ENCODE data around the gene DCAF5. TPM values are rescaled to one million over a fixed set of nuclear protein-coding genes. Genes with fewer than 3 reads are reported as not detected.

DCAF5 gene
- total and polyA plus RNA-seq, 4 experiments from 2014 or later: 54.4 to 75.7 (median 71.4) TPM

DNA sequence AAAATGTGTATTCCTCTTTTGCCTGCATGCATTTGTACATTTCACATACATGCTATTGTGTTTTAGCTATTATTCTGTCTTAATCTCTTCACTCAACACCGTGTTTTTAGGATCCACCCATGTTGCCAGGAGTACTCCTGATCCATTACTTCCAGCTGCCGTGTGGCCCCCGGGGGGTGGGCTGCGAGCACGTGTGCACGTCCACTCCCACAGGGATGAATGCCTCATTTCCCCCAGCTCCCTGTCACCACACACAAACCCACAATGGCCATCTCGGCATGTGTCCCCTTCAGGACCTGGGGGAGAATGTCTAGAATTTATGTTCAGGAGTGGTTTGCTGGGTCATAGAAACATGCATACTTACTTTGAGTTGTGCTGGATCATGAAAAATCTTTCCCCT is 111.1 kb downstream of the DCAF5 start:
- Histone ChIP-seq H3K27me3 (ENCODE audit: insufficient read depth, low read length) (no peaks in the 10 kb centered on the region), H3K9me3 (ENCODE audit: control insufficient read depth in 1 of 2, low read length in 2 of 2) (no peaks in the 10 kb centered on the region), H3K27ac (ENCODE audit: low read depth, low read length) (no peak overlapping the region), H3K36me3 (ENCODE audit: insufficient read depth, low read length) (no peaks in the 10 kb centered on the region), H3K4me1 (ENCODE audit: insufficient read depth, low read length) (no peaks in the 10 kb centered on the region), H3K4me3 (ENCODE audit: low read length in 2 of 2) (no peak overlapping the region)
- CTCF ChIA-PET (ENCODE audit: partially characterized antibody): no interaction called here
- Mint-ChIP-seq H3K9me3 (no peaks in the 10 kb centered on the region), H3K27ac (no peak overlapping the region), H3K4me1 (peaks cover 0 to 17% (median 10%) of the 10 kb centered on the region in 4 donors), H3K27me3 (peaks cover 11 to 21% of the 10 kb centered on the region in 2 donors), H3K4me3 (no peak overlapping the region), H3K36me3 (no peaks in the 10 kb centered on the region)
- intact Hi-C loops (cut with micrococcal nuclease): no loop called here
- DNase-seq: no peak
- POLR2A ChIA-PET (ENCODE audit: partially characterized antibody): no interaction called here

DNA sequence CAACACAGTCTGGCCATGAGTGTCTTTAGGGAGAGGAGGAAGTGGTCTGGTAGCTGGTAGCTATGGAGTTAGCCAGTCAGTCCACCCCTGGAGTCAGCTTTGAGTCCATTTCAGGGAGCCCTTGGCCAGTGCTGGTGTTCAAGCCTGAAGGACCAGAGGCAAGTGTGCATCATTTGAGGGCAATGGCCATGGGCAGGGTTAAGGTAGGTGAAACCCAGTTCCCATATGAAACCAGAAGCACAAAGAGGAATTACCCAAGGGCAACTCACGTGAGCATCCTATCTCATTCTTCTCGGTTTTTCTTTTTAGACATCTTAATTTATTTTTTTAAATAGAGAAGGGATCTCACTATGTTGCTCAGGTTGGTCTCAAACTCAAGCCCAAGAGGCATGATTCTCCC is 112.6 kb downstream of the DCAF5 start:
- ChIA-PET POLR2A (ENCODE audit: partially characterized antibody) (no interaction called here), CTCF (ENCODE audit: partially characterized antibody) (interaction anchor here (1.1 kb wide), 1 partner anchor 16 kb away, joined by 3 read pairs; no protein-coding TSS in a partner anchor)
- Histone ChIP-seq H3K4me1 (ENCODE audit: insufficient read depth, low read length) (no peaks in the 10 kb centered on the region), H3K9me3 (ENCODE audit: control insufficient read depth in 1 of 2, low read length in 2 of 2) (no peaks in the 10 kb centered on the region), H3K27me3 (ENCODE audit: insufficient read depth, low read length) (no peaks in the 10 kb centered on the region), H3K4me3 (ENCODE audit: low read length in 2 of 2) (no peak overlapping the region), H3K27ac (ENCODE audit: low read depth, low read length) (no peak overlapping the region), H3K36me3 (ENCODE audit: insufficient read depth, low read length) (no peaks in the 10 kb centered on the region)
- H3K9me3 Mint-ChIP-seq: no peaks in the 10 kb centered on the region
- H3K4me1 Mint-ChIP-seq: peaks cover 0 to 17% (median 10%) of the 10 kb centered on the region in 4 donors
- H3K36me3 Mint-ChIP-seq: no peaks in the 10 kb centered on the region
- intact Hi-C loops (cut with micrococcal nuclease): no loop called here
- no peak overlapping the region for H3K4me3 Mint-ChIP-seq
- no peak overlapping the region for H3K27ac Mint-ChIP-seq
- no peak for DNase-seq
- H3K27me3 Mint-ChIP-seq: peaks cover 11 to 22% of the 10 kb centered on the region in 2 donors

DNA sequence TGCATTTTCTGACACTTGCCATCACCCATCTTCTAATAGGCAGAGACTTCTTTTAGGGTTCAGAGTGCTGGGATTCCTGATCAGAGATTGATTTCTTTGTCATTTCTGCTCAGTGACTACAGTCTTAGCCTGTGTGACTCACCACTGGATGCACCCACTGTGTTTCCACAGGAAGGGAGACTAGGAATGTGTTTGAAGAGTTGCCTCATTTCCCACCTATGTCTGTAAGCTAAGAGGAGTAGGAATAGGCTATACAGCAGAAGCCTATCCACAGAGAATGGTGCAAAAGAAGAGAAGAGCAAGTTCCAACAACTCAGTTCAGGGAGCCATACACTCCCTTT is 113.7 kb downstream of the DCAF5 start:
- H3K4me3 ChIP-seq (ENCODE audit: low read length in 2 of 2): no peak overlapping the region
- no peaks in the 10 kb centered on the region for H3K27me3 ChIP-seq (ENCODE audit: insufficient read depth, low read length)
- H3K27ac ChIP-seq (ENCODE audit: low read depth, low read length): no peak overlapping the region
- Mint-ChIP-seq H3K27me3 (peaks cover 11 to 22% of the 10 kb centered on the region in 2 donors), H3K4me3 (no peak overlapping the region), H3K4me1 (peaks cover 0 to 17% (median 9%) of the 10 kb centered on the region in 4 donors), H3K9me3 (no peaks in the 10 kb centered on the region), H3K27ac (no peak overlapping the region), H3K36me3 (no peaks in the 10 kb centered on the region)
- no peaks in the 10 kb centered on the region for H3K9me3 ChIP-seq (ENCODE audit: control insufficient read depth in 1 of 2, low read length in 2 of 2)
- DNase-seq: no peak
- H3K4me1 ChIP-seq (ENCODE audit: insufficient read depth, low read length): no peaks in the 10 kb centered on the region
- CTCF ChIA-PET (ENCODE audit: partially characterized antibody): interaction anchor here (1.1 to 2.2 kb wide), 2 partner anchors 17 to 128 kb away, joined by 3 to 5 read pairs; no protein-coding TSS in a partner anchor
- POLR2A ChIA-PET (ENCODE audit: partially characterized antibody): no interaction called here
- no peaks in the 10 kb centered on the region for H3K36me3 ChIP-seq (ENCODE audit: insufficient read depth, low read length)
- intact Hi-C loops (cut with micrococcal nuclease): no loop called here

DNA sequence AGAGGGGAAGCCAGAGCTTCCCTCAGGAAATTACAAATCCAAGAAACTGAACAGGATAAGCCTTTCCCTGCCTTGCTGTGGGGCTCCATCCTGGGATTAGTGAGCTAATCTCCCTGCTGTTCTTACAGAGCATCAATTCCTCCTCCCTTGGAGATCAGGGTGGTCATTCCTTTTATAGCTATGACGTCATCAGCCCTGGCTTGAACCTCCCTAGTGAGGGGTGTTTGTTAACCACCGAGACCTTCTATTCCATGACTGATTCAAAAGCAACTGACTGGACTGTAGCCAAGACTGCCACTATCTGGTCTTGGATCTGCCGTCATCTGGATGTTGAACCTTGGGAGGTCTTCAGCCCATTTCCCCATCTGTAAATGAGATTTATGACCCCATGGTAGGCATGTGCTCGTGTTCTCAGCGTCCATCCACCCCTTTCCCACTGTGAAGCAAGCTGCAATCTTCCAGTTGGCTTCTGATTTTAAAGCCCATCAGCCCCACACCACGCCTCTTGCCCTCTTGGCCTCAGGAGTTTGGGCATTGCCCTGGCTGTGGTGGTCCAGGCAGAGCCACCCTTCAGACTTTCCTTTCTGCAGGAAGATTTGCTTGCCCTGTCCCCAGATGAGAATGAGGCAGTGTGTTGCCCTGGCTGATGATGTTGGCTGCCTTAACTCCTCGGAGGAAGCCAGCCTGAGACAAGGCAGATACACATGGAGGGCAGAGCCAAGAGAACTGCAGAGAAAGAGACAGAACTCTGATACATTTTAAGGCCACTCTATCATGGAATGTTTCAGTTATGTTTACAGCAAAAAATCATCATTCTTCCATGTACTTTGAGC is 114.2 kb downstream of the DCAF5 start:
- Mint-ChIP-seq H3K27me3 (peaks cover 11 to 18% of the 10 kb centered on the region in 2 donors), H3K27ac (no peak overlapping the region), H3K4me1 (peaks cover 0 to 13% (median 8%) of the 10 kb centered on the region in 4 donors), H3K36me3 (no peaks in the 10 kb centered on the region), H3K4me3 (no peak overlapping the region), H3K9me3 (no peaks in the 10 kb centered on the region)
- intact Hi-C loops (cut with micrococcal nuclease): no loop called here
- Histone ChIP-seq H3K36me3 (ENCODE audit: insufficient read depth, low read length) (no peaks in the 10 kb centered on the region), H3K4me3 (ENCODE audit: low read length in 2 of 2) (no peak overlapping the region), H3K27me3 (ENCODE audit: insufficient read depth, low read length) (no peaks in the 10 kb centered on the region), H3K9me3 (ENCODE audit: control insufficient read depth in 1 of 2, low read length in 2 of 2) (no peaks in the 10 kb centered on the region), H3K4me1 (ENCODE audit: insufficient read depth, low read length) (no peaks in the 10 kb centered on the region), H3K27ac (ENCODE audit: low read depth, low read length) (no peak overlapping the region)
- CTCF ChIA-PET (ENCODE audit: partially characterized antibody): interaction anchor here (2.2 kb wide), 1 partner anchor 127 kb away, joined by 5 read pairs; no protein-coding TSS in a partner anchor
- POLR2A ChIA-PET (ENCODE audit: partially characterized antibody): no interaction called here
- no peak for DNase-seq

DNA sequence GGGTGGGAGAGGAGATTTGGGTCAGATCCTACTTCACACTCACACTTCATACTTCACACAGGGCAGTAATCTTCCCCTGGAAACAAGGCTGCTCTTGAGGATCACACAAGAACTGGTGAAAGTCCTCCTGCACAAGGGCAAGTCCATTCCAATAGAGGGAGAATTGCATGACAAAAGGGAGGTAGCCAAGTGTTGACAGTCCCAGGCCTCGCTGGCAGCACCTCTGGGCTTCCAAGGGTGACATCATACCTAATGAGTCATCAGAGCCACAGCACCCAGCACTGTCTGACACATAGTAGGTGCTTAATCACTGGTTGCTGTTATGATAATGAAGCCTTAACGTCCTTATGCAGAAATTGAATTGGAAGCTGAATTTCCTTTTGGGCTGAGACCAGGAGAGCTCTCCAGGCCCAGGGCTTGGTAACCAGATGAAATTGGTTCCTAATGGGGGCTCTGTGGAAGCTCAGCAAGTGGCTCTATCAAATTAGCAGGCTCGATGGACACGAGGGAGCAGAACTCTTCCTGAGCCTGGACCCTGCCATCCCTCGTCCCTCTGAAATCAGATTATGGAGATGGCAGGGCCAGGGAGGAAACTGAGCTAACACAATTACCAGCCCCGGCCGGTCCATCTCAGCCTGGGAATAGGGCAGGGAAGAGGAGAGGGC is 115.0 kb downstream of the DCAF5 start:
- Histone ChIP-seq H3K27ac (ENCODE audit: low read depth, low read length) (no peak overlapping the region), H3K4me1 (ENCODE audit: insufficient read depth, low read length) (no peaks in the 10 kb centered on the region), H3K36me3 (ENCODE audit: insufficient read depth, low read length) (no peaks in the 10 kb centered on the region), H3K9me3 (ENCODE audit: control insufficient read depth in 1 of 2, low read length in 2 of 2) (no peaks in the 10 kb centered on the region), H3K27me3 (ENCODE audit: insufficient read depth, low read length) (no peaks in the 10 kb centered on the region), H3K4me3 (ENCODE audit: low read length in 2 of 2) (no peak overlapping the region)
- Mint-ChIP-seq H3K27me3 (peaks cover 11 to 17% of the 10 kb centered on the region in 2 donors), H3K4me3 (no peak overlapping the region), H3K27ac (no peak overlapping the region), H3K9me3 (no peaks in the 10 kb centered on the region), H3K36me3 (no peaks in the 10 kb centered on the region), H3K4me1 (peaks cover 0 to 7% (median 4%) of the 10 kb centered on the region in 4 donors)
- ChIA-PET POLR2A (ENCODE audit: partially characterized antibody) (no interaction called here), CTCF (ENCODE audit: partially characterized antibody) (interaction anchor here (2.2 kb wide), 1 partner anchor 126 kb away, joined by 5 read pairs; no protein-coding TSS in a partner anchor)
- DNase-seq: no peak
- intact Hi-C loops (cut with micrococcal nuclease): no loop called here

DNA sequence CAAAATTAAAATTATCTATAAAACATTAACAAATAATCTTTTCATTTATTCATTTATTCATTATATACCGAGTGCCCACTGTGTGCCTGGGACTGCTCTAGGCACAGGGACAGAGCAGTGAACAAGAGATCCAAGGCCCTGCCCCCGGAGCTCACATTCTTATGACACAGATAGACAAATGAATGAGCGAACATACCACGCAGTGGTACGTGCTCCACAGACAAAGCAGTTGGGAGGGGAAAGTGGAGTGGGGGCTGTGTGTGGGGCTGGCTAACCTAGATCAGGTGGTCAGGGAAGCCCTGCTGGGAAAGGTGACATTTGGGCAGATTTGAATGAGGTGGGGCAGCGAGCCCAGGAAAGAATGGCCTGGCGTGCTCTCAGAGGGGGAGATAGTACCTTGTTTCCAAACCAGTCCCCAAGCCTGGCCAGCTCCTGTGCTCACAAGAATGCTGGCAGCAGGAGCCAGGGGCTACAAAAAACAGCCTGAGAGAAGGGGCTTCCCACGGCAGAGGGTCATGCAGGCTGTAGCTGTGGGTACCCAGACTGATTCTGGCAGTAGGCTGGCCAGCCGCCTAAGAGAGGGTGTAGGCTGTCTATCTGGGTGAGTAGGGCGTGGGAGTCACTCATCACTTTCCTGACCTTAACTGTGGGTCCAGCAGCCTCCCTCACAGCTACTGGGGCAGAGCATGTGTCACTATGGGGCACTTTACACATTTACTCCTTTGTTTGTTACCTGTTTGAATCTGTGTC is 116.0 kb downstream of the DCAF5 start:
- CTCF ChIA-PET (ENCODE audit: partially characterized antibody): interaction anchor here (1.8 to 2.2 kb wide), 2 partner anchors 125 to 126 kb away, joined by 5 to 7 read pairs; no protein-coding TSS in a partner anchor

More for the DNA sequence above, 116.0 kb downstream of the DCAF5 start:
- POLR2A ChIA-PET (ENCODE audit: partially characterized antibody): no interaction called here
- H3K9me3 Mint-ChIP-seq: no peaks in the 10 kb centered on the region
- Histone ChIP-seq H3K27ac (ENCODE audit: low read depth, low read length) (no peak overlapping the region), H3K27me3 (ENCODE audit: insufficient read depth, low read length) (no peaks in the 10 kb centered on the region), H3K4me1 (ENCODE audit: insufficient read depth, low read length) (no peaks in the 10 kb centered on the region), H3K4me3 (ENCODE audit: low read length in 2 of 2) (no peak overlapping the region), H3K9me3 (ENCODE audit: control insufficient read depth in 1 of 2, low read length in 2 of 2) (no peaks in the 10 kb centered on the region), H3K36me3 (ENCODE audit: insufficient read depth, low read length) (no peaks in the 10 kb centered on the region)
- H3K4me3 Mint-ChIP-seq: no peak overlapping the region
- intact Hi-C loops (cut with micrococcal nuclease): no loop called here
- peaks cover 9 to 15% of the 10 kb centered on the region in 2 donors for H3K27me3 Mint-ChIP-seq
- no peak for DNase-seq
- H3K36me3 Mint-ChIP-seq: no peaks in the 10 kb centered on the region
- H3K27ac Mint-ChIP-seq: no peak overlapping the region
- H3K4me1 Mint-ChIP-seq: peaks cover 0 to 1% (median 0%) of the 10 kb centered on the region in 4 donors
